ENCODE measurements around the gene C3orf18.

Gene C3orf18

DNA sequence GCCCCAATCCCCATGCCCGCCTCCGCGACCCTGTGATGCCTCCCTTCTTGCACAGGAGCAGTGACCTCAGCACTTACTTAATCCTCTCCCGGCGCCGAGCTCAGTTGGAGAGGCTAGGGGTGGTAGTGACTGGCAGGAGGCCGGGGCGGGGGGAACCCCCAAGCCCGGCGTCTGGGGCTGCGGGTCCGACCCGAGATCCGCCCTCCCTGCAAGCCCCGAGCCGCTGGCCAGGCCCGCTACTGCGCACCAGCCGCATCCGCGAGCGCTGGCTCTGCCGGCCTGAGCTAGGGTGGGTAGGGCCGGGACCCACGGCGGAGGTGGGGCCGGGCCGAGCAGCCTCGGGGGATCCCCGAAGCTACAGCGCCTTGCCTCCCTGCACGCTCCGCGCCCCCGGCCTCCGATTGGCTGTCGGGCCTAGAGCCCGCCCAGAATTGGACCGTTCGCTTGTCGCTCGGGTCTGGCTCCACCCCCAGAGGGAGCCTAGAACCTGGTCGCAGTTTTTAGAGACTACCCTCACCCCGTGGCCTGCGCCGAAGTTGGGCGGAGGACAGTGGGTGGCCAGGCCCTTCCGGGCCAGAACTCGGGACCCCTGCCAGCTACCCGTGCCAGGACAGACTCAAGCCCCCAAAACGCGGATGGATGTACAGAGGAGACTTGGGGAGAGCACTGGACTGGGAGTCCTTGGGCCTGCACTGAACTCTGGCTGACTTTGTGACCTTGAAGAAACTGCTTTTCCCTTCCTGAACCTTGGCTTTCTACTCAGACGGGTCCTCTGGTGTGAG, at the start of gene C3orf18:
Gene C3orf18, minus strand, starts transcription at position 362 of the 782 bp plus-strand sequence. CDS start 2,048 bp downstream, outside the sequence.
- no peak for TF ChIP-seq CTCF (IDR thresholded peaks at IDR 0.05; ENCODE audit: low read length, missing control alignments)
- DNase-seq (ENCODE audit: low read depth), result peak; percentile 89

DNA sequence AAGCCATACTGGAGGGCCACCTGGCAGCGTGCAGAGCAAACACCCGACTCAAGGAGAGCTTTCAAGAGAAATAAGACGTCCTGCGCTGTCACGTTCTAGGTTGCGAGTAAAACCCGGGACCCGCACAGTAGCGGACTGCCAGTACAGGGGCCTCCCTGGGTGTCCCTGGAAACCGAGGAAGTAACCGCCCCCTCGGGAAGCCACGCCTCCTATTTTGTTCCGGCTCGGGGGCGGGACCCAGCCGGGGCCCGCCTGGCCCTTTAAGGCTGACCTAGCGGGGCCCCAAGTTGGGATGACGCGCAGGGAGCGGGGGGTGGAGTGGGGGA, 49.2 kb upstream of the C3orf18 start:
- DNase-seq (ENCODE audit: low read depth), result peak; percentile 88
- no peak for TF ChIP-seq CTCF (IDR thresholded peaks at IDR 0.05; ENCODE audit: low read length, missing control alignments)
- peak overlapping the region; percentile 80 for H3K4me3 ChIP-seq (replicated peaks; ENCODE audit: low read depth, low read length)

More for the DNA sequence above, at the start of gene C3orf18:
- peak within 1 kb of the TSS; percentile 98 for H3K4me3 ChIP-seq (replicated peaks; ENCODE audit: low read depth, low read length)

DNA sequence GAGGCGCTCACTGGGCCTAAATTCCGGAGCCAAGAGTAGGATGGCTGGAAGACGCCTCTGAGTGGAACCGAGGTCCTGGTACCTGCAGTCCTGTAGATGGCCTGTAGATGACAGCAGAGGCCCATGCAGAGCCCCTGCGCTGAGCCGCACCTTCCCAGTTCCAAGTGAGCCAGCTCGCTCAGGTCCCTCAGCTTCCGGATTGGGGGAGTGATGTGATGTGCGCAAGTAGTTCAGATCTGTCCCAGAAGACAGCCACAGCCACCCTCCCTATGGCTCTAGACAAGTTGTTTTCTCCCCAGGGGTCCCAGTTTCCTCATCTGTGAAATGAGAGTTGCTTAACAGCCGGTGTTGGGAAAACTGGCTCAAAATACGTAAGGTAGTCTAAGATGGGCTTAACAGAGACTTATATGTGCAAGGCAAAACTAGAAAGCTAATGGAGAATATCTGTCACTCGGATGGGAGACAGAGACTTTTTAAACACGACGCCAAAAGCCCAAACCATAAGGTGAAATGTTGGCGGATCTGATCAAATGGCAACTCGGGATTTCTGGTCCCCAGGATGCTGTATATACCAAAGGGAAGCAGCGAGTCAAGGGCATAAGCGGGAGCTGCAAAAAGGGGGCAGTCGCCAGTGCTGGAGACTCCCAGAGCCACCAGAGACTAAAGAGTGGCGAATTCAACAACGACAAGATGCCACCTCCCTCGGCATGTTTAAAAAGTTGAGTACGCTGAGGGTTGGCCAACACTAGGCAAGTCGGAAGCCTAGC, 48.6 kb upstream of the C3orf18 start:
- no peak for TF ChIP-seq CTCF (IDR thresholded peaks at IDR 0.05; ENCODE audit: low read length, missing control alignments)
- DNase-seq (ENCODE audit: low read depth), result peak; percentile 86
- peak overlapping the region; percentile 80 for H3K4me3 ChIP-seq (replicated peaks; ENCODE audit: low read depth, low read length)

DNA sequence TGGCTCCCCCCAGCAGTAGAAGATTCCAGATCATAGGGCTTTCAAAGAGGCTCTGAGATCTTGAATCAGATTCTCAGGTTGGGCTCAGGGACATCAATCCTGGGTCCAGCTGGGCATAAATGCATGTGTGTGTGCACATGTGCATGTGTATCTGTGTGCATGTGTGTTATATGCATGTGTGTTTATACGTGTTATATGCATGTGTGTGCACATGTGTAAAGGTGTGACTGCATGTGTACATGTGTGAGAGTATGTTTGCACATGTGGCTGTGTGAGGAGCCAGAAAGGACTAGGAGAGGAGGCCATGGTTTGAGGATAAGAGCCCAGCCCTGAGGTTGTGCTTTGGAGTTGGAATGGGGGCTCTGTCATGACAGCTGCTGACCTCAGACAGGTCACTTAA, 47.6 kb upstream of the C3orf18 start:
- TF ChIP-seq CTCF (IDR thresholded peaks at IDR 0.05; ENCODE audit: low read length, missing control alignments), result no peak
- DNase-seq (ENCODE audit: low read depth), result no peak
- H3K4me3 ChIP-seq (replicated peaks; ENCODE audit: low read depth, low read length), result no peak overlapping the region

DNA sequence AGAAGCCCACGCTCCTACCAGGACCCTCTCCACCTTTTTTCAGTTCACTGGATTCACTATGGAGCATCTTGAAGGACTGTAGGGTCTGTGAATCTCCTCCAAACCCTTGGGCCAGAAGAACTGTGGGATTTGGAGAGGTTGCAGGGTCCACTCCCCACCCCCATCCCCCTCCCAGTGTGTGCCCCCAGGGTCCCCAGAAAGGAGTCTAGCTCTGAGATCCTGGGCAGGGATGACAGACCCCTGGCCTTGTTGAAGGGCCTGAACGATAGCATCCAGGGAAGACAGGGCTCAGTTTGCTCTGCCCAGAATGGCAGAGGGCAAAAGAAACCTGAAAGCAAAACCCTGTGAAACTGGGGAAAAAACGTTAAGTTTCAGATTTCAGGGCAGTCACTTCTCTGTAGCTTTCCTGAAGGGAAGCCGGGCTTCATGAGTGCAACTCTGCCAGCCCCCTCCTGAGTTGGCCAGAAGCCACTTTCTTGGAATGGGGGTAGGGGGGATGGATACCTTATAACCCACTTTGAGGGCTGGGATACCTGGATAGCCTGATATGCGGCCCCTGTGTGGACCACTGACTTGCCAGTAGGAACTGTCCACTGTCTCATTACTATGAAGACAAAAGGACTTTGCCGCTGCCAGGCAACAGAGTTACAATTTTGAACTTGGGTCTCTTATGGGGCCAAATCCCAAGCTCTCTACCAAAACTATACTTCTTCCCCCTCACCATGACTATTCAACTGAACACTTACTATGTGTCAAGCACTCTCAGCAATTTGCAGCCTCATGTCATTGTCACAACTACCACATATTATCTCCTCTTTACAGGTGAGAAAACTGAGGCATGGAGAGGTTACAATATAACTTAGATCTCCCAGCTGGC, 45.7 kb upstream of the C3orf18 start:
- no peak for TF ChIP-seq CTCF (IDR thresholded peaks at IDR 0.05; ENCODE audit: low read length, missing control alignments)
- H3K4me3 ChIP-seq (replicated peaks; ENCODE audit: low read depth, low read length), result no peak overlapping the region
- DNase-seq (ENCODE audit: low read depth), result no peak

- peak overlapping the region; percentile 68 for H3K4me3 ChIP-seq (replicated peaks; ENCODE audit: low read depth, low read length)
- no peak for DNase-seq (ENCODE audit: low read depth)
- TF ChIP-seq CTCF (IDR thresholded peaks at IDR 0.05; ENCODE audit: low read length, missing control alignments), result no peak
These were observed 44.8 kb upstream of the C3orf18 start for GRCh38 chr3:50612234-50612882.

Data from fibroblast of pulmonary artery (primary cell).